ENCODE measurements around the gene CILP.

CILP gene

DNA sequence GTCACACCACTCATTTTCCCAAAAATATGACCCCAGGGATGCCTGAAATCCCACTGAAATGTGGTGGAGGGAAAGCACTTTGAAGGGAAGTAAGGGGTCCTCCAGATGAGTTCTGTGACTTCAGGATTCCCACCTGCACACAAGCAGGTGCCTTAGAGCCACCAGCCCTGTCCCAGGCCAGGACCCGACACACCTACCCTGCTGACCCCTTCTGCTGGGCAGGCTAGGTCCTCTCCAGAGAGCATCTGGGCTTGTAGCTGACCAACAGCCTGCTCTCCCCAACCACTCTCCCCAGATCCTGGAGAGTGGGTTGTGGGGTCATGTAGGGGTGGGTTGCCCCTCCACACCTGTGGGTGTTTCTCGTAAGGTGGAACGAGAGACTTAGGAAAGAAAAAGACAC is 14.9 kb upstream of the CILP start:
- no peak for DNase-seq (ENCODE audit: low read depth)

DNA sequence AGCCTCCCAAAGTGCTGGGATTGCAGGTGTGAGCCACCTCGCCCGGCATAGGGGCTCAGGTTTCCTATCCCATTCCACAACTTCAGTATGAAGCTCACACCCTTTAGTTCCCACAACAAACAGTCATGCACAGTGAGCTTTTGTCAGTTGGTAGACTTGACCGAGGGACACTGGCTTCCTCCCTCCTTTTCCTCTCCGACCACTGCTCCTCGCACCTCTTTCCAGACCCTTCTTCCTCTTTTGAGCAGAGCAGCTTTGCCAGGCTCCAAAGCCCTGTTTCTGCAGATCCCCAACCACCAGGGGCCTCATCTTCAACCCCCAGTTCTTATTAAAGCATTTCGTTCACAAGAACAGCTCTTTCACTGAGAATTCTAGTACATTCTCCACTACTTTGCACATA is 12.7 kb upstream of the CILP start:
- DNase-seq (ENCODE audit: low read depth): no peak

DNA sequence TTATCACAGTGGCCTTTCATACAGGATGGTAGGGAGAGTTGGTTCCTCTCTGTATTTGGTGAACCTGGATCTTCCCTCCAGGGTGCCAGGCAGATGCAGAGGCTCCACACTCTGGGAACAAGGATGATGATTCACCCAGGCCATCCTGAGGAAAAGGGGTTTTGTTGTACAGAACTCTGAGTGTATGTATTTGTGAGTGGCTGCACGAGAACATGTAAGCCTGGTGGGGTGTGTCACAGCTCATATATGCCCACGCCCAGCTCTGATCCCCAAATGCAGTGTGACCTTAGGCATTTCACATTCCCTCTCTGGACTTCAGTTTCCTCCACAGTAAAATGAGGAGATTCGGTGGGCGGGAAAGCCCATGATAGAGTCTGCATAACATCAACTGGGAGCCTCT is 11.6 kb upstream of the CILP start:
- no peak for DNase-seq (ENCODE audit: low read depth)

DNA sequence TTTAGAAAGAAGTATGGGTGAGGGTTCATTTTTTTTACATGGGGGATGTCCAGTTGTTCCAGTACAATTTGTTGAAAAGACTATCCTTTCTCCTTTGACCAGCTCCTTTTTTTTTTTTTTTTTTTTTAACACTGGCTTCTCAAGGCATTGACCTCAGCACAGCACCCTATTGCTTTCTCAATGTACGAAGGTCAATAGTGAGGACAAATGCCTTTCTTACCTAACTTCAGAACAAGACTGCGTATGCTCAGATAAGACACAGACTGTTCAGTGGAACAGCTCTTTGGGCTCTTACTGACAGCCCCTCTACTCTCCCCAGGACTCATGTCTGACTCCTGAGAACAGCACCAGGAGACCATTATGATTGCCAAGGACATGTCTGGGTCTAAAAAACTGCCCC is 10.4 kb upstream of the CILP start:
- no peak for DNase-seq (ENCODE audit: low read depth)

DNA sequence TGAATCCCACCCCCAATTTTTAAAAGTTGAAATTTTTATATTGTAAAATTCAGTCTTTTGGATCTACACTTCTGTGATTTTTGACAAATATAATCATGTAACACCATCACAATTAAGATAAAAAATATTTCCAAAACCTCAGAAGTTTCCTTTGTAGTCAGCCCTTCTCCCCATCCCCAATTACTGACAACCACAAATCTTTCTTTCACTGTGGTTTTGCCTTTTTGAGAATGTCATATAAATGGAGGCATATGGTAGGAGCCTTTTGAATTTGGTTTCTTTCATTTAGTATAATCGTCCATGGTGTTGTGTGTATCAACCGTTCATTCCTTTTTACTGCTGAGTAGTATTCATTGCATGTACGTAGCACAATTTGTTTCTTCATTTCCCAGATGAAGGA is 7.9 kb upstream of the CILP start:
- DNase-seq (ENCODE audit: low read depth): no peak

DNA sequence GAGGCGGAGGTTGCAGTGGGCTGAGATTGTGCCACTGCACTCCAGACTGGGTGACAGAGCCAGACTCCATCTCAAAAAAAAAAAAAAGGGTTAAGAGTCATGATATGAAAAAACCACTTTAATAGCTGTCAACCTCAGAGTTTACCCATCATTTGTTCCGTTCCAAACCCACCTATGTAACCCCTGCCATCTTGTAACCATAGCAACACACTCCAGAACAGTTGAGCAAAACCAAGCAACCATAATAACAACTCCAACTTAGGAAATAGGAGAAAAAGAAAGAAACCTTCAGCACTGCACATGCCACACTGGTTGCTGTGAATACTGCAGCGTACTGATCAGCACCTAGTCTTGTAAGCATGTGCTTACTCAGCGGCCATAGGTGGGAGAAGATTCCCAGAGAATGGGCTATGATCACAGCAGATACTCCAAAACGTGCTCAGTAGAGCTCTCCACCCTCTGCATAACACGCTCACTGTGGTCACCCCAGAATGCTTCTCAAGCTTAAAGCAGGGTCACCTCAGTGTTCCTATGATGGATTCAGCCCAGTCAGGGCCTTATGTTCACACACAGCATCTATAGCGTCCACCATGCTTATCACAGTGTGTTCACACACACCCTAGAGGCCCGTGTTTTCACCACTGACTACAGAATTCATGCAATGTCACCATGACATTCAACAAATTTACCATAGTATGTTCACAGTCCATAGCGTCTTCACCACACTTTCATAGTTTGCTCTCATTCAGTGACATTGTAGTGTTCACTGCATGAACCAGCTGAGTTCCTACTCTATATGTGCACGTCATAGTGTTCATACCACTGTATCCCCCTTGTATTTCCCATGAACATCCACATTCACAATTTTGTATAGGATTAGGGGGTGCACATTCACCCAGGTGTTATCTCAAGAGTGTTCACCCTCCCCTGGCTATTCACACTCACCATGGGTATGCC is 6.5 kb upstream of the CILP start:
- DNase-seq (ENCODE audit: low read depth): no peak

DNA sequence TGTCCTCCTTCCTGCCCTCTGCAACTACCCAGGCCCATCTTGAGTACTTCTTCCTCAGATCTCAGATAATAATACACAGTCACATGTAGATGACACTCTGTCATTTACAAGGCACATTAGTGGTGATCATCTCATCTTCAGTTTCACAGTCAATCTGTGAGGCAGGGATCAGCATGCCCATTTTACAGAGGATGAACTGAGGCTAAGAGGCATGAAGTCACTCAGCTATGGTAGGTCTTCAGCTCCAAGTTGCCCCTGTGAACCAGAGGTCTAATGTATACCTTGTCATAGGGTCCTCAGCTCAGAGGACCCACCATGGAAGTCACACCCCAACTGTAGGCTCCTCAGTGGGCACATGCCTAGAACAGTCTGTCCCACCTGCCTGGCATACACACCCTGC is 4.2 kb upstream of the CILP start:
- DNase-seq (ENCODE audit: low read depth): no peak

DNA sequence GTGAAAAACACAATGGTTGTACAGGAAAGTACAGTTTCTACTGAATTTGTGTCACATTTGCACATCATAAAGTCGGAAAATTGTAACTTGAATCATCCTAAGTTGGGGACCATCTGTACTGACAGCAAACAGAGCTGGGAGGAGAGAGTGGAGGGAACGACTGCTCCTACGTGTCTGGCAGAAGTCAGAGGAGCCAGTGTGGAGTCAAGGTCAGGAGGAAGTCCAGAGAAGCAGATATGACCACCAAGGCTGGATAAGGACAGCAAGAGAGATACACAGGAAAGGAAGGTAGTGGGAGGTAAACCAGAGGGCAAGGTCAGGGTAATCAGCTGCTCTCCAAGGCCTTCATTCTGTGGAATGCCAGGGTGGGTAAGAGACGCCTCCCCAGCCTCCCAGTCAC is 2.7 kb upstream of the CILP start:
- DNase-seq (ENCODE audit: low read depth): no peak

DNA sequence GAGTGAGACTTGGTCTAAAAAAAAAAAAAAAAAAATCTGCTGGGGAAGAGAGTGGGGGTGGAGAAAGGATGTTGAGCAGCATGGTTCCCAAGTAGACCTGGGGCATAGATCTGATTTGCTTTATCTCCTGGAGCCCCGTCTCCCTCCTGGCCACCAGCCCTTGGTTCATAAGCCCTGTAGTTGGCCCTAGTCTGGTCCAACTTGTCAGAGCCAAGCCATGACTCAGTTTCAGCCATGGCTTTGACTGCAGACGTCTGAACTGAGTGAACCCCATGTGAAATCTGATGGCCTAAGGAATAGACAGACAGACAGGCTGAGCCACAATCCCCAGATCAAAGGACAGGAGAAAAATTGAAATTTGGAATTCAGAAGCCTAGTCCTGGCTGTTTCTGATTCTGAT is 2.0 kb upstream of the CILP start:
- DNase-seq (ENCODE audit: low read depth): no peak

DNA sequence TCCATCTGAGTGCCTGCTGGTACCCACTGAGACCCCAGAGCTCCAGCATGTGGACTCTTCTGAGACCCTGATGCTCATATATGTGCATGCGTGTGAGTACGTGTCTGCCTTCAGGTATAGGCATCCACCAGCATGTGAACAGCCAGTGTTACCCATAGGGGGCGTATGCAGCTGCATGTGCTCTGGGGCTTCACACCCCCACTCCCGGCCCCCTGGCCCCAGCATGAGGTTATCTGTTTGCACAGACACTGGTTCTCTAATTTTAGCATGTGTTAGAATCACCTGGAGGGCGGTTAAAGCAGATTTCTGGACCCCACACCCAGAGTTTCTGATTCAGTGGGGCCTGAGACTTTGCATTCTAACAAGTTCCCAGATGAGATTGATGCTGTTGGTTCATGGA is 824 bp upstream of the CILP start:
- DNase-seq (ENCODE audit: low read depth): peak; percentile 6

DNA sequence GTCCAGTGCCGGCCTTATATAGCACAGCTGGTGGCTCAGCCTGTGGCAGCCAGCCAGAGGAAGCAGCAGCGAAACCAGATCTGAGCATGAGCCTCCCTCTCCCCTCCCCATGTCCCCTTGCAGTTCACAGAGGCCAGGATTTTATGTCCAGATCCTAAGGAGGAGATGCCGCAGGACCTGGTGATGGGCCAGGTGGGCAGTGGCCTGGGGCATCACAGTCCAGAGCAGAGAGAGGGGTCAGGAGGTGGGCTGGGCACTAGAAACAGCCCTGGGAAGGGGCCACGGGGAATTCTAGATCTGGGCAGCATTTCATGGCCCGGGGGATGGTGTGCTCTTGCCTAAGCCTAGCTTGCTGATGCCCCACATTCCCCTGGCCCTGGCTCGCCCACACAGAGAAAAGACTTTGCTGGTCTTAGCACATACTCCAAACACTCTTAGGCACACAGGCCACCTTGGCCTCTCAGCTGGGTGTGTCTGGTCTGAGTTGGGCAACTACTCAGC is 259 bp upstream of the CILP start:
- DNase-seq (ENCODE audit: low read depth): no peak

DNA sequence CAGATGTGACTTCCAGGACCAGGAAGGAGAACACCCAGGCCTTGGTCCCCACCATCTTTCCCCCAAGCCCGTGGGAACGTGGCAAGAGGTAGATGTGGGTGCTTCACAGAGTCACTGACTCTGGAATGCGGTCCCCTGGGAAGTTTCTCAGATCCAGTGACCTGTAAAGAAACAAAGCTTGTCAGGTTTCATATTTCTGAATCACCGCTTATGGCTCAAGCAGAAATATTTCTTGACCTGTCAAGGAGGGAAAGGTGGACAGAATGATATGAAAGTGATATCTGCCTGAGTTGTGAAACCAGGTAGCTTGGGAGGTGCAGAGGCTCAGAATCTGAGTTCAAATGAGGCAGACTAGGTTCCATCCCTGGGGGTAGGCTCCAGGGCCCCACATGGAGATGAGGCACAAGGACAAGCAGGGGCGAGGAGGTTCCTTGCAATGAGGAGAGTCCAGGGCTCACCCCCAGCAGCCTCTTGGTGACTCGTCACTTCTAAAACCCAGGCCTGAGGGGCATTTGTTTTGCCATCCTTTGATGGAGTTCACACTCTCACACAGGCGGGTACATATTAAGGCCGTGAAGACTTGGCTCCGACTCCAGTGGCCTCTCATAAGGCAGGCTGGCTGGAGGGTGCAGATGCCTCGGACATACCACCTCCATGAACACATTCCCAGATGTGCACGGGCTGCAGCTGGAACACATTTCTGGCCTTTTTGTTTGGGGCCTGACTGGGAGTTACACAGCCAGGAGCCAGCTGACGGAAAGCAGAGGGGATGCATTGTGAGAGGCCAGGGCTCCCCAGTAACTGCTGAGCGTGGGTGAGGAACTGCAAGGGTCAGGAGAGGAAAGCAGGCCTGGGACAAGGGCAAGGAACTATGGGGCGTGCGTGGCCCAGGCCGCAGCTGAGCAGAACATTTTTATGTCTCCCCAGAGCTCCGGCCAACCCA is 1.3 kb downstream of the CILP start:
- no peak for DNase-seq (ENCODE audit: low read depth)

DNA sequence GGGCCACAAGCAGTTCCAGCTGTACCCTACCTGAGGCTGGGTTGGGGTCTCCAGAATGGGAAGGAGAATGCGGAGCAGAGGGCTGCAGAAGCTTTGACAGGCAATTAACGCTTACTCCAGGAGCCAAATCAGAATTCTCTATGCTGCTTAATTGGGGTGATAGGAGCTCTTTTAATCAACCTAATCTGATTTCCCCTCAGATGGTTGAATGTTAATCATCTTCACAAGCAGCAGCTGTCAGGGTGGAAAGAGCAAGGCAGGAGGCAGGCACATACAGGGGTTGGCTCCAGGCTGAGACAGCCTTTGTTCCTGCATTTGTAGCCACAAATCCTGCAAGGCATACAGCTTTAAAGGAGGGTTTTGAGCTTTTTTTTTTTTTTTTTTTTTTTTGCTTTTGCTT is 2.6 kb downstream of the CILP start:
- DNase-seq (ENCODE audit: low read depth): no peak

DNA sequence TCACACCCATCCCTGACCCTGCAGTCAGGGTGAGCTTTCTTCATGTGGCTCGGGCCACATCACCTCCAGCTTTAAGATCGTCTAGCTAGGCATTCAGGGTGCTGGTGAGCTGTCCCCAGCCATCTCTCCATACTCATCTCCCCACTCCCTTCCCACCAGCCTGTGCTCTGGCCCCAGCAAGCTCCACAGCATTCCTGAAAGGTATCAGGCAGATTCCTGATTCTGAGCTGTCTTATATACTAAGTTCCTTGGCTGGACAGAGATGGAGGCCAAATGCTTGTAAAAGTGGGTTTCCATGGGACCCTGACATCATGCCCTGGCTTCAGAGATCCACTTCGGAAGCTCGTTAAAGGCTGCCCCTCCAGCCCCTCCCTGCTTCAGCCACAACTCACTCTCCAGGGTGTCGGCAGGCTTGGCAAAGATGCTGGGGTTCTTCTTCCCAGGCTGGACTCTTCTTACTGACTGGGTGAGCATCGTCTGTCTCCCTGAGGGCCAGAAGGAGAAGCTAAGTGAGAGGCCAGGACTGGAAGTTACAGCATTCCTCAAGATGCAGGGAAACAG is 3.9 kb downstream of the CILP start:
- no peak for DNase-seq (ENCODE audit: low read depth)

DNA sequence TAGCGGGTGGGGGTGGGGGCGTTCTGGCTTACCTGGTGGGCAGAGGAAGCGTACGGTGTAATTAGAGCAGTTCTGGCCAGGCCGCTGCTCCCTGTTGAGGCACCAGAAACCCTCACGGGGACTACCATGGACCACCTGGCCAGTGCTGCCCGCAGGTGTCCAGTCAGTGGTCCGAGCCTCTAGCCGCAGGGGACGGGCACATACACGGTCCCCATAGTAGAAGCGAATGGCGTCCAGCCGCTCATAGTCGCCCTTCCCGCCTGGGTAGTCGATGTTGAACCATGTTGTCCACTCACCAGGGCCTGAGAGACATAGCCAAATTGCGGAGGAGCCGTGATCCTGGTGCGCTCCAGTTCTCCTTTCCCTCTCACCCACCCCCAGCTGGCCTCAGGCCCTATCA is 4.5 kb downstream of the CILP start:
- no peak for DNase-seq (ENCODE audit: low read depth)

DNA sequence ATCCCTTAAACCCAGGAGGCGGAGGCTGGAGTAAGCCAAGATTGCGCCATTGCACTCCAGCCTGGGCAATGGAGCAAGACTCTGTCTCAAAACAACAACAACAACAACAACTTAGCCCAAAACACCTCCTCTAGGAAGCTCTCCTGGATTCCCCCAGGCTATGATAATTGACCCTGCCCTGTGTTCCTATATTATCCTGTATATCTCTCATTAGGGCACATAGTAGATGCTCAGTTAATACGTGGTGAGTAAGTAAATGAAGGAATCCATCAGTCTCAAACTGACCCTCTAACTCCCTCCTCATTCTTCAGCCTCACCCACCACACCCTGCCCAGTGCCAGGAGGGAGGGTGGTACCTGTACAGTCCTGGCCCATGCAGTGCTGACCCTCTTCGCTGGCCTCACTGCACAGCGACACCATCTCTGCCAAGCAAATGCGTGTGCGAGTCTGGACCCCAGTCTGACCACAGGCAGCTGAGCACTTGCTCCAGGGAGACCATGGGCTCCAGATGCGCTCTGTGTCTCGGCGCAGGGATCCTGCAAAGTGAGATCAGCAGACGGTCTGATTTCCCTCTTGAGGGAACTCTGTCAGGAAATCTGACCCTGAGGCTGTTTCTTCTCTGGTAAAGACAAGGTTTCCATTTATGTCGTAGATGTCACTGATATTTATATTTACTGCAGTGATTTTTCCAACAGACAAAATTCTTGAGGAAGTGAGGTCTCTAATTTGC is 6.2 kb downstream of the CILP start:
- no peak for DNase-seq (ENCODE audit: low read depth)

DNA sequence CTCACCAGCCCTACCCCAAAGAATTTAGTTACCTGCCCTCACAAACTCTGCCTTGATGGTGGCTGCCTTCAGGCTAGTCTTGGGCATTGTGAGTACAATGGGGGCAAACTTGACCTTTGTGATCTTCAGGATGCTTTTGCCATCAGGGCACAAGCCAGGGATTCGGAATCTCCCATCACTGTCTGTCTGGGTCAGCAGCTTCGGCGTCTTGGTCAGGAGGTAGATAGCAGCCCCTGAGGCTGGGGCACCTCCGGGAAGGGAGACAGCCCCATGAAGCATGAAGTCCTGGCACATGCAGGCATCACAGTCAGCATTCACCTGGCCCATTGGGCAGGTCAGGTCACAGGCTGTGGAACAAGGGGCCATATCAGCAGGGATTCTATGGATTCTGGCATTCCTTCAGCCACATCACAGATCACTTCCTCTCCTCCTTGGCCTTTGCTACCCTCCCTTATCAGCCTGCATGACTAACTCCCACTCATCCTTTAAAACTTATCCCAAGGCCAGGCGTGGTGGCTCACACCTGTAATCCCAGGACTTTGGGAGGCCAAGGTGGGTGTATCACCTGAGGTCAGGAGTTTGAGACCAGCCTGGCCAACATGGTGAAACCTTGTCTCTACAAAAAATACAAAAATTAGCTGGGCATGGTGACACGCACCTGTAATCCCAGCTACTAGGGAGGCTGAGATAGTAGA is 6.9 kb downstream of the CILP start:
- DNase-seq (ENCODE audit: low read depth): no peak

DNA sequence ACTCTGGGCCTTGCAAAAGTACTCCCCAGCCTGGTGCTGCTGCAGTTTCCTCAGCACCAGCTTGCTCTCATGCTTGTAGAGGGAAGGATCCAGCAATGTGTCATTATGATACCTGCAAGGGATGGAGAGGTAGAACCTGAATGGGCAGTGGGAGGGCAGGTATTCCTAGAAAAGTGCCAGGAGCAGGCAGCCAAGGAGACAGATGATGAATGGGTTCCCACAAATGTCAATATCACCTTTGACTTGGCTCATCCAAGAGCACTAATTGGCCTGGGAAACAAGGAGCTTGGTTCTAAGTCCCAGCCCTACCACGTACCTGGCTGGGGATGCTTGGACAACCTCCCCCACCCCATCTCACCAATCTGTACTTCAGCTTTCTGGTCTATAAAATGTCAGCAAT is 9.4 kb downstream of the CILP start:
- no peak for DNase-seq (ENCODE audit: low read depth)

DNA sequence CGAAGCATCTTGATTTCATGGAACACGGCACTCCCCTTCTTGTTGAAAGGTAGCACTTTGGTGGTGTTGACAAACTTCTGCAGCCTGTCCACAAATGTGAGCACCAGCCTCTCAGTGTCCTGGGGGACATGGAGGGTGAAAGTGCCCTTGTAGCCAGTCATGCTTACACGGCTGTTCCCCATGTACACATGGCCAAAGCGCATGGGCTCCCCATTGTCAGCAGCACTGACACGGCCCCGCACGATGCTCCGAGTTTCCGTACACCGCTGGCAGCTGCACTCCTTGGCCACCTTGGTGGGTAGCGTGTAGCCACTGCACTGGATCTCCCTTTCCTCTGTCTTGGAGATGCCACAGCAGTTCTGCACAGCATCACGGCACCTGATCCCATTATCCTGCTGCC is 12.7 kb downstream of the CILP start:
- no peak for DNase-seq (ENCODE audit: low read depth)

DNA sequence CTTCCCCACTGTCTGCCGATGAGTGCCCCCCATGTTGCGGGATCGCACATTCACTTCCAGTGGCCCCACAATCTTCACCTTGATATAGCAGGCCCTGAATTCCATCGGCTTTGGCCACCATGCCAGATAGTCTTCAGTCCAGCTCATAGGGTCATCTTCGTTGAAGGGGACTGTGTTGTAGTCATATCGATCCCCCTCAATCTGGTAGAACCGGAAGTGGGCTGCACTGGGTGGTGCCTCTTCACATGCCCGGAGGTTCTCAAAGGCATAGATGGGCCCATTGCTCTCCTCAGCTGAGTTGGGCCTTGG is 14.0 kb downstream of the CILP start:
- no peak for DNase-seq (ENCODE audit: low read depth)

DNA sequence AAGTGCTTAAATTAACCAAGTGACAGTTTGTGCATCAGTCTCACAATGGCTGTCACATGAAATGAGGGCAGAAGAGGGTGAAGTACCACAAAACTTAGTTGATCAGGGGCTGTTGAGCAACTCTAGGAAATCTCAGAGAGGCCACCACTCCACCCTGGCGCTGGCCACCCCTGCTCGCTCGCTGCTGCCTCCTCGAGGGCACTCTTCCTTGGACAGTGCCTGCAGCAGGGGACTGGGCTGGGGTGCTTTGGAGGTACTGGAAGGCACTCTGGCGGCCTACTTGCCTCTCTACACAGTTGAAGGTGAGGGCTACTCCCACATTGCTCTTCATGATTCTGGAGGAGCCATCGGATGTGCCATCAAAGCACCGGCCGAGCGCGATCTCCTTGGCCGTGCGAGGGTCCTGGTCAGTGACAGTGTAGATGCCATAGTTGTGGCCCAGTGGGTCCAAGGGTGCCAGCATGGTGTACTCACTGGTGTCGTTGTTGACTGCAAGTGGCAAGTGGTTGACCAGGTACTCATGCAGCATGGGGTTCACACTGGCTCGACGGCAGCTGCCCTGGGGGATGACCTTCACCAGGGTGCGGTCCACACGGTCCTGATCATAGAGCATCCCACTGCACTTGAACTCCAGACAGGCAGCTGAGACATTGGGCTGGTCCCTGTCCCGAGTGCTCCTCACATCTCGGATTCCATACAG is 14.5 kb downstream of the CILP start:
- no peak for DNase-seq (ENCODE audit: low read depth)
